WTC11 (cell line): ENCODE measurements around the gene SGK2. TPM values are rescaled to one million over a fixed set of nuclear protein-coding genes. Genes with fewer than 3 reads are reported as not detected.

ENCODE experiments used
- ATAC-seq: fragments of 200-7000 bp; cut with Tn5 transposase; 2 replicates; pipeline ENCODE4 v1.10.0; 2021; ENCODE audit warnings: mild to moderate bottlenecking, moderate library complexity
- CTCF ChIA-PET: fragments of 300-600 bp; sonication (Branson Sonifier 250); formaldehyde crosslinking; loops from one replicate; lab custom pipeline; 2021; ENCODE audit warnings: antibody characterized with exemption; lab: Charles Lee
- POLR2A ChIA-PET: fragments of 350-600 bp; sonication (Branson Sonifier 250); formaldehyde crosslinking; loops from one replicate; lab custom pipeline; 2021; ENCODE audit warnings: antibody characterized with exemption; lab: Charles Lee
- DNase-seq: peaks from one replicate; pipeline ENCODE4 v3.0.0; 2021; ENCODE audit warnings: low spot score
- H3K27ac Mint-ChIP-seq: 2 replicates; pipeline ENCODE4 v1.8.0; 2021; ENCODE audit warnings: mixed read lengths
- H3K27me3 Mint-ChIP-seq: 2 replicates; pipeline ENCODE4 v1.8.0; 2021; ENCODE audit warnings: low read depth, mild to moderate bottlenecking, moderate library complexity, mixed read lengths
- H3K36me3 Mint-ChIP-seq: 2 replicates; pipeline ENCODE4 v1.8.0; 2021; ENCODE audit warnings: mixed read lengths
- H3K4me1 Mint-ChIP-seq: 2 replicates; pipeline ENCODE4 v1.8.0; 2022; ENCODE audit warnings: mixed read lengths
- H3K4me3 Mint-ChIP-seq: 2 replicates; pipeline ENCODE4 v1.8.0; 2021; ENCODE audit warnings: mild to moderate bottlenecking, moderate library complexity, mixed read lengths
- H3K9me3 Mint-ChIP-seq: 2 replicates; pipeline ENCODE4 v1.8.0; 2021; ENCODE audit warnings: mixed read lengths
- AFF4 ChIP-seq: sonication (generic); formaldehyde crosslinking; IDR thresholded peaks from 2 replicates; pipeline ENCODE4 v1.8.1; 2023; ENCODE audit warnings: mild to moderate bottlenecking, missing genetic modification reagents, borderline replicate concordance
- ARID4B ChIP-seq: sonication (generic); formaldehyde crosslinking; IDR thresholded peaks from 2 replicates; pipeline ENCODE4 v1.8.0; 2023; ENCODE audit warnings: missing genetic modification reagents, mild to moderate bottlenecking, borderline replicate concordance
- ATF3 ChIP-seq: sonication (generic); formaldehyde crosslinking; conservative IDR thresholded peaks from 2 replicates; pipeline ENCODE4 v1.8.1; 2022; ENCODE audit warnings: mild to moderate bottlenecking, missing genetic modification reagents
- E2F4 ChIP-seq: sonication (generic); formaldehyde crosslinking; IDR thresholded peaks from 2 replicates; pipeline ENCODE4 v1.8.1; 2022; ENCODE audit warnings: low read depth, mild to moderate bottlenecking, moderate library complexity, missing genetic modification reagents, borderline replicate concordance
- ELF4 ChIP-seq: sonication (generic); formaldehyde crosslinking; IDR thresholded peaks from 2 replicates; pipeline ENCODE4 v1.8.1; 2022; ENCODE audit warnings: low read depth, mild to moderate bottlenecking, moderate library complexity, missing genetic modification reagents
- EMX1 ChIP-seq: fragments of 250-450 bp; sonication (Bioruptor Pico); IDR thresholded peaks from 2 replicates; pipeline ENCODE4 v1.8.0; 2021; ENCODE audit warnings: mild to moderate bottlenecking
- GABPB1 ChIP-seq: sonication (generic); formaldehyde crosslinking; IDR thresholded peaks from 2 replicates; pipeline ENCODE4 v1.8.1; 2023; ENCODE audit warnings: mild to moderate bottlenecking, missing genetic modification reagents
- GTF2I ChIP-seq: fragments of 250-450 bp; sonication (Bioruptor Pico); conservative IDR thresholded peaks from 2 replicates; pipeline ENCODE4 v1.4.0; 2021; ENCODE audit warnings: mild to moderate bottlenecking
- IRF1 ChIP-seq: sonication (generic); formaldehyde crosslinking; IDR thresholded peaks from 2 replicates; pipeline ENCODE4 v1.8.0; 2023; ENCODE audit warnings: missing genetic modification reagents
- JAZF1 ChIP-seq: fragments of 250-450 bp; sonication (Bioruptor Pico); IDR thresholded peaks from 2 replicates; pipeline ENCODE4 v1.9.0; 2021; ENCODE audit warnings: moderate library complexity, mild to moderate bottlenecking, inconsistent platforms
- MLX ChIP-seq: sonication (generic); formaldehyde crosslinking; IDR thresholded peaks from 2 replicates; pipeline ENCODE4 v1.8.1; 2023; ENCODE audit warnings: mild to moderate bottlenecking, missing genetic modification reagents, moderate library complexity
- RORB ChIP-seq: fragments of 250-450 bp; sonication (Bioruptor Pico); IDR thresholded peaks from 2 replicates; pipeline ENCODE4 v1.9.0; 2021; ENCODE audit warnings: mild to moderate bottlenecking
- SMAD3 ChIP-seq: sonication (generic); formaldehyde crosslinking; IDR thresholded peaks from 2 replicates; pipeline ENCODE4 v1.8.0; 2022; ENCODE audit warnings: missing genetic modification reagents, mild to moderate bottlenecking, borderline replicate concordance
- USF1 ChIP-seq: sonication (generic); formaldehyde crosslinking; IDR thresholded peaks from 2 replicates; pipeline ENCODE4 v1.8.0; 2022; ENCODE audit warnings: mild to moderate bottlenecking, missing genetic modification reagents
- USF2 ChIP-seq: sonication (generic); formaldehyde crosslinking; IDR thresholded peaks from 2 replicates; pipeline ENCODE4 v1.8.1; 2023; ENCODE audit warnings: mild to moderate bottlenecking, missing genetic modification reagents, moderate library complexity
- ZNF138 ChIP-seq: sonication (generic); formaldehyde crosslinking; conservative IDR thresholded peaks from 2 replicates; pipeline ENCODE4 v1.8.1; 2022; ENCODE audit warnings: mild to moderate bottlenecking, moderate library complexity, missing genetic modification reagents
- ZNF425 ChIP-seq: fragments of 250-450 bp; sonication (Bioruptor Pico); conservative IDR thresholded peaks from 2 replicates; pipeline ENCODE4 v1.9.0; 2021; ENCODE audit warnings: mild to moderate bottlenecking
- total RNA-seq: library from RNA; stranded (reverse); gene quantifications from 3 replicates; pipeline ENCODE4 v1.2.3, GENCODE V29; 2021

The SGK2 gene
- total RNA-seq, 1 experiment from 2014 or later, result 0.74 TPM

GRCh38 chr20:43535370-43536004, 23.3 kb upstream of the SGK2 start:
- H3K27me3 Mint-ChIP-seq, result no peaks in the 10 kb centered on the region
- no peaks in the 10 kb centered on the region for H3K4me1 Mint-ChIP-seq
- no peaks in the 10 kb centered on the region for H3K9me3 Mint-ChIP-seq
- ChIA-PET POLR2A (no interaction called here), CTCF (interaction anchor here (1.0 kb wide), 1 partner anchor 94 kb away, joined by 4 read pairs; no protein-coding TSS in a partner anchor)
- peaks cover 8% of the 10 kb centered on the region for H3K36me3 Mint-ChIP-seq
- DNase-seq, result no peak
- no peak for ATAC-seq
- no peak overlapping the region for H3K27ac Mint-ChIP-seq
- TF ChIP-seq MLX (CRISPR knock-in tag) (no peak), EMX1 (CRISPR knock-in tag) (no peak), SMAD3 (CRISPR knock-in tag) (no peak), GABPB1 (no peak), ZNF425 (no peak), RORB (CRISPR knock-in tag) (no peak), ATF3 (CRISPR knock-in tag) (no peak), AFF4 (CRISPR knock-in tag) (no peak), ELF4 (CRISPR knock-in tag) (no peak), GTF2I (CRISPR knock-in tag) (no peak), ARID4B (CRISPR knock-in tag) (no peak), IRF1 (CRISPR knock-in tag) (no peak), ZNF138 (CRISPR knock-in tag) (no peak), E2F4 (CRISPR knock-in tag) (no peak), USF2 (CRISPR knock-in tag) (no peak), USF1 (CRISPR knock-in tag) (no peak), JAZF1 (CRISPR knock-in tag) (no peak)
- no peak overlapping the region for H3K4me3 Mint-ChIP-seq
